DMS 273 treated with DMSO at 0.1 percent for 48 hours (cell line): ENCODE measurements around the gene CRYBG1.

Experiments
- DNase-seq: peaks from one replicate; lab custom pipeline; 2025; lab: John Stamatoyannopoulos, UW

The CRYBG1 gene

DNA sequence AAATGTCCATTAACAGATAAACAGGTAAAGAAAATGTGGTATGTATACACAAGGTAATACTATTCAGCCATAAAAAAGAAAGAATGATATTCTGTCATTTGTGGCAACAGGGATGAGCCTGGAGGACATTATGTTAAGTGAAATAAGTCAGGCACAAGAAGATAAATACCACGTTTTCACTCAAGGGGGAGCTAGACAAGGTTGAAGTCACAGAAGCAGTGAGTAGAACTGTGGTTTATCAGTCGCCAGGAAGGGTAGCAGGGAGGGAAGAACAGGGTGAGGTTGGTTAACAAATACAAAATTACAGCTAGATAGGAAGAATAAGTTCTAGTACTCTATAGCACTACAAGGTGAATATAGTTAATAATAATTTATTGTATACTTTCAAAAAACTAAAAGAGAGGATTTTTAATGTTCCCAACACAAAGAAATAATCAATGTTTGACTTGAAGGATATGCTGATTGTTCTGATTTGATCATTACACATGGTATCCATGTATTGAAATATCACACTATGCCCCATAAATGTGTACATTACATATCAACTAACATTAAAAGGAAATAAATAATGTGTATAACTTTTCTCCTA is 247.7 kb downstream of the CRYBG1 start:
- DNase-seq = peak; percentile 35

DNA sequence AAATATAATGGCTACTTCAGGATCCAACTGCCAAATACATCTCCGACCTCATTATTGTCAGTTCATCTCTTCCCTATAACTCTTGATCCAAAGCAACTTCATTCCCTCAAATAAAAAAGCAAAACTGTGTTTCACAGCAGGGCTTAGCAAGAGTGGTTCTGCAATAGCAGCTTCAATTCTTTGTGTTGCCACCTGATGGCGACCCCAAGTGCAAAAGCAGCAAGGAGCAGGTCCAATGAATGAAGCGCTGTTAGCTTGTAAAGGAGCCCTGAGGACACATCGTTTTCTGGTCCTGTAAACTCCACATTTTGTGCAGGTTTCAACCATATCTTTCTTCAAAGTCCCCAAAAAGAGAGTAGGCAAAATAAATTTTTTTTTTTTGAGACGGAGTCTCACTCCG is 249.2 kb downstream of the CRYBG1 start:
- DNase-seq = no peak

DNA sequence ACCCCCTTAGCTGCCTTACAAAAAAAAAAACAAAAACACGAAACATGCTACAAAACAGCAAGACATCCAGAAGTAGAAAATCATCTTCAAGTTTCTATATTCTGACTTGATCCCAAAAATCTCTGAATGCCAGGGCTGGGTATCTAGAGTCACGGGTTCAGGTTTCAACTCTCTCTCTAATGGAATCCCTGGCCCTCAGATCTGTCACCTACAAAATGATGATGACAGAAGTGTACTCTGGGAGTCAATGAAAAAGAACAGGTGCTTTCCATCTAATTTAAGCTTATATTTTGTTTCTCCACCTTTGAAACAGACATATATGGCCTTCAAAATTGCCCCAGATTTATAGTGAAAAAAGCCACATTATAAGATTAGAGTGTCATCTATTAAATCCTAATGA is 250.5 kb downstream of the CRYBG1 start:
- DNase-seq = no peak

DNA sequence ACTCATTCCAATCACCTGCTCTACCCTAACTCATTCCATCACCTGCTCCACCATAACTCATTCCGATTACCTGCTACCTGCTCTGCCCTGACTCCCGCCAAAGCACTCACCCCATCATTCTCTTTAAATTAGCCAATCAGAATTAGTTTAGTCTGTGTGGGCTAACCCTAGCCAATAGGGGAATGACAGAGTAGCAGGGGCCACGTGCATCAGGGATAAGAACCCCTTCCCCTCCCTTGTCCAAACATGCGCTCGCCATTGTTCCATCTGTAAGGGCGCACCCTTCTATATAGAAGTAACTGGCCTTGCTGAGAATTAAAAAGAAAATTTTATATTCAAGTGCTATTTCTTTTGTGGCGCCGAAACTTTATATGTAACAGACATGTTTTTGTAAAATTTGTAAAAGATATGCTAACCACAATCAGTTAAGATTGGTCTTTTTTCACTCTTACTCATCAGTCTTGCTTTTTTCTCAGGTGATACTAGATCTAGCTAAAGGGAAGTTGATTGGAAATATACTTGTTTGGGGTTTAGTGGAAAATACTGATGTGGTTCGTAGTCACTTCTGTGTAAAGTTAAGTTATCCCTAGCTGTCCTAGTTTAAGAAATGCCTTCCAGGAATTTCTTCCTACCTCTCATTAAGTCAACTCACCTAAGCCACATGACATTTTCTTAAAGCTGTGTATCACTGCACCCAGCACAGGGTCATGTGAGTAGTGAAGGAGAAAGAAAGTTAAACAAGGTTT is 252.3 kb downstream of the CRYBG1 start:
- no peak for DNase-seq

DNA sequence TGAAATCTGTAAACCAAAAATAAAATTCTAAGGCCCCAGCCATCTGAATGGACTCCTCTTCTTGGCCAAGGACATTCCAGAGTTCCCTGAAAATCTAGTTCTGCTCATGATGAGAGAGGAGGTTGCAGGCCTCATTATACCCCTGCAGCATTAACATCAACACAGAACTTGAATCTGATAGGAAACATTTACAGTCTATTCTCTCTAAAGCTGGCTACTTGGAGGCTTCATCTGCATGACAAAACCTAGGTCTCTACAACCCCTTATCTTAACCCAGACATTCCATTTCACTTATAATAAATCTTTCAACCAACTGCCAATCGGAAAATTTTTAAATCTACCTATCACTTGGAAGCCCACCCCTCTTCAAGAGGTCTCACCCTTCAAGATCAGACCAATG is 253.1 kb downstream of the CRYBG1 start:
- no peak for DNase-seq

DNA sequence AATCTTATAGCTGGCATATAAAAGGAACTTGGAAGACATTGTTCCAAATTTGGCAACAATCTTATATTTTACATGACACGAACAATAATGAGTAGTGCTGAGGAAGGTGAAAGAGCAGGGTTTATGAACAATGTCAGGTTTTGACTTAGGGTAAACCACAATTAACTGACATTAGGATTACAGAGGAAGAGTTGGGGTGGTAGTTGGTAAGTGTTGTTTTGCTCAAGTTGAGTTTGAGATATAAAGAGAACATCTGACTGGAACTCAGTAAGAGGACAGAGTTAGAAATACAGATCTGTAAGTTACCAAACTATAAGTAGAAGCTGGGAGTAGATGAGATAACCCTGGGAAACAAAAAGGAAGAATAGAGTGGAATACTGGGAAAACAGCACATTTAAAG is 253.6 kb downstream of the CRYBG1 start:
- no peak for DNase-seq

DNA sequence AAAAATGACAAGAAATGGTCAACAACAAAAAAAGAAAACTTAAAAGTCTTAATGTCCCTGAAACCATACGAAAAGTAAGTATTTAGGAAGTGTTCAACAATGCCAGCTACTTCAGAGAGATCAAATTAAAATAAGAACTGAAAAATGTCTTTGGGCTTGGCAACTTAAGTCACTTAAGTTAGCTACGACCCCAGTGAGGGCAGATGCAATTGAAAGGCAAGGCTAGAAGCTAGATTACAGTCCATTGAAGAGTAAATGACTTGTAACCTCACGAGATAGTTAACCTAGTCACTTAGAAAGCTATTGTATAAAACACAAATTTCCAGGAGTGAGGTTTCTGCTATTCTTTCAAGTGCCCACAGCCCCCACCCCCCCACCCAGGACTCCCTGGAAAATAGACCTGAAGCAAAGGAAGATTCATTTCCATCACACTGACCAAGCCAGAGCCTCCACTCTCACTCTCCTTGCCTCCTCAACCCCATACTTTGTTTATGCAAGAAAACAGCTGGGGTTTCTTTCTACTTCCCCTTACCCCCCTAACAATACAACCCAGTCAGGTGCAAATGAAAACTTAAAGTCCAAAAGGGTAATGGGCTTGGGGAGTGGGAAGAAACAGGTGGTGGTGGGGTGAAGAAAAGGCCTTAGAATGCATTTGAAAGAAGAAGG is 254.2 kb downstream of the CRYBG1 start:
- no peak for DNase-seq

DNA sequence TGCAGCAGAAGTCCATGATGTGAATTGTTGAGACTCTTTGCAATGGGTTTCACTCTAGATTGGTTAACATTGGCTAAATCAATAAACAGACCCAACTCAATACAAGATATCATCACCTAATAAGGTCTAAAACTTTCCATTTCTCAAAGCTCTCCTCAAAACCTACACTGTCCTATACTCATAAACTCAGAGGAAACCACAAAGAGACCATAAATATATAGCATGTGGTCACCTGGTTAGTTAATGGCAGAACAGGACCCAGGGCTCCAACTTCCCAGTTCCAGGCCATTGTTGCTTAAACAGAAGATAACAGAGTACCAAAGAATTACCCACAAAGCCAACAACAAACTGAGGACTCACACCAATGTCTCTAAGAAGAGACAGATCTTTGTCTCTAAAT is 256.8 kb downstream of the CRYBG1 start:
- DNase-seq = no peak

DNA sequence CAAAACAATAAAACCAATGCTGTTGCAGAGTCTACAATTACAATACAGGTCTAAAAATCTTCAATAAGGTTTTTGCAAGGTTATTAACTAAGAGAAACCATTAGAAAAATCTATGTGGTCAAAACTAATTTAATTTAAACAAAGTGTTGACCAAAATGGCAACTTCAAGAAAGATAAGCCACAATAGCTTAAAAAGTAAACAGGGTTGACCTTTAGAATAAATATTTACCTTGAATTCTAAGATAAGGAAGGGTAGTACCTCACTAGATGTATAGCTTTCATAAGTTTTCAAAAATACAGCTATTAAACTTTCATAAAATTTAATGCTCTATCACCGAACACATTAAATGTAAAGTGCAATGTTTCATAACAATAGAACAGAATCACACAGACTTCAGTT is 257.3 kb downstream of the CRYBG1 start:
- no peak for DNase-seq

DNA sequence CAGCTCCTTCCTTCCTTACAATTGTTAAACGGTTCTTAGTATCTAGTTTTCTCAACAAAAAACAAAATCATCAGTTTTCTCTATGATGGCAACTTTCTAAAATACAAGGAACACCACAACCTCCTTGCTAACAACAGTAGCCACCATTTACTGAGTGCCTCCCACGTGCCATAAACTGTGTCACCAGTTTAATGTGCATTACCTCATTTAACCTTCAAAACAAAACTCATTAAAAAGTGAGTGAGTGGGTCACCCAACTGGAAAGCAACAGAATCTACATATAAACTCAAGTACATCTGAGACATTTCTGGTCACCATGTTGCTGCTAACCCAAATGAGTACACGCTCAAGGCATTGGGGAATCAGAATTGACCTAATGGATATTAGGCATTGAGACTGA is 257.8 kb downstream of the CRYBG1 start:
- no peak for DNase-seq

DNA sequence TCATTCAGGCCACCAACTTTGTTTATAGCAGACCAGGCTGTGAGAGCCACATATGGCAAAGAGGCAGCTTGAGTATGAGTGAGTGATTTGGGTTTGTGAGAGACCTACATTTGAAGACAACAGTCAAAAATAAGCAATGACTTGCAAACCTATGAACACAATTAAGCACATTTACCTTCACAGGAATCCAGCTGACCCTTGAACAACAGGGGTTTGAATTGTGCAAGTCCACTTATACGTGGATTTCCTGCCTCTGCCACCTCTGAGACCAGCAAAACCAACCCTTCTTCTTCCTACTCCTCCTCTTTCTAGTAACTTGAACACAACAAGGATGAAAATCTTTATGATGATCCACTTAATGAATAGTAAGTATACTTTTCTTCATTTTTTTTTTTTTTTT is 258.7 kb downstream of the CRYBG1 start:
- DNase-seq = no peak

DNA sequence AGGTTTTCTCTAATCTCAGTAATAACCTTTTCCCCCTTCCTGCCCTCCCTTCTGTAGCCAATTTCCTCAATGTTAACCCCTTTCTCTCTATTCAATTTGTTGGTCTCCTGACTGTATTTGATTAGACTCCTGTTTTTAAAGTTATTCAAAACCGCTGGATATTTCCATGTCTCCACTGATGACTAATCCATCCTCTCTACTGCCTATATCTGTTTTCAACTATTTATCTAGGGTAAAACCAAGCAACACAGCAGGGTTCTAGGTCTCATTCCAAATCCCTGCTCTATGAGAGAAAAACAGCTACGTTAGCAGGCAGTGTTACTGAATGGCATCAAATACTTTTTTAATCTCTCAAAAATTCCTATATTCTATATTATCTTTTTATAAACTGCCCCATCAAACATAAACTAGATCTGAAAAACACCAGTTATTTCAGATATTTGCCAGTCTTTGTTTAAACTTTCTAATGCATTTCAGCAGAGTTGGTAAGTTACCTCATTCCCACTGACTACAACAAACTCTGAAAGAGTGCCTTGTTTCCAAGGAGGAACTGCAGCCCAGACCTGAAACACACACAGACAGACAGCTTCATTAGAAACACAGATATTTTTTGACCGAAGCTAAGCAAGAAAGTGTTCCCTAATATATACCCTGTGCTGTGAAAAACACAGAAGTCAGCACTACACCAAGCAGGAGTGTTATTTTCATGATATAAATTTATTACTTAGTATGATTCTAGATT is 260.6 kb downstream of the CRYBG1 start:
- no peak for DNase-seq
